HTERT RPE-1 (cell line): ENCODE data around the gene TMEM33.

ENCODE experiments used
- in situ Hi-C: fragments of 300-500 bp; cut with MboI; formaldehyde crosslinking; loops from 4 replicates; pipeline ENCODE4 v1.14.3; 2020; ENCODE audit warnings: low sequenced_read_pairs

TMEM33 gene

DNA sequence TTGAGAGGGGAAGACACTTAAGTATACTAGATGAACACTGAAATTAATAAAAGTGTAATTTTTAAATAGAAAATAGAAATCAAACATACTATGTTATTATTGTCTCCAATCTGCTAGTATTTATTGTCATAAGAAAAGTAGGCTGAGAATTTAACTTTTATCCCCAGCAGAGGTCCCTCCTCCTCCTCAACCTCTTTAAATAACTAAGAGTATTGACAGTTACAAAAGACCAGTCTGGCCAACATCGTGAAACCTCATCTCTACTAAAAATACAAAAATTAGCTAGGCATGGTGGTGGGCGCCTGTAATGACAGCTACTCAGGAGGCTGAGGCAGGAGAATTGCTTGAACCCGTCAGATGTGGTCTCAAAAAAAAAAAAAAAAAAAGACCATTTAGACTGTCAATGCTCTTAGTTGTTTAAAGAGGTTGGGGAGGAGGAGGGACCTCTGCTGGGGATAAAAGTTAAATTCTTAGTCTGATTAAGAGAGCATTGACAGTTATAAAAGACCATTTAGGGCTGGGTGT is 59.3 kb downstream of the TMEM33 start:
- in situ Hi-C loops, result no loop called here

DNA sequence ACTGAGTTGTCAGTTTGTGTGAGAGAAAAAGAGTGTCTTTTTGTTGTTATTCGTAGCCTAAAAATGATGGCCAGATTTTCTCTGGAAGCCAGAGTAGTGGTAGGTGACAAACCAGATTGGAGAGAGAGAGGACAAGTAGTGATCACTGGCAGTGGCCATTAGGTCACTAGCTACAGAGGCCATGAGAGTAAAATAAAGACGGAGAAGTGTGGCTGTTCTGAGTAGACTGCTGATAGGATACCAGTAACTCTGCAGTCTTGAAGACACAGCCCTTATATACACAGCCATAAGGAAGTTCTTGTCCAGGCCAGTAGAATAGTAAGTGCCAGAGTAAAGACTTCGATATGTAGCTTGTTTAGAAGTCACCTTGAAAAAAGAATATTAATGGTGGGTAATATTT is 62.8 kb downstream of the TMEM33 start:
- in situ Hi-C loops, result no loop called here

DNA sequence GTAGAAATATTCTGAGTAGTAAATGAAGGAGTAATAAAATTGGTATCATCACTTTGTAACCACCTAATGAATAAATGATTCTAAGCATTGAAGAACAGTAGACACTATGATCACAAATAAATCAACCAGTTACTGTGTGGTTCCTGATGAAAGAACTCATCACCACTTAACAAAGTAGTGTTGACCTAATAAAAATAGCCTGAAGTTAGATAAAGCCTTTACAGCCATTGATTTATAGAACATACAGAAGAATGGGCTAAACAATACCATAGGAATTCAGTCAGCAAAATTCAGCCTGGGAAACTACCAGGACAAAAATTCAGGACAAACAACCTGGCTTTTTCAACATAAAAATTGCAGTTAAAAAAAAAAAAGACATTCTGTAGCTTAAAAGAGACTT is 64.1 kb downstream of the TMEM33 start:
- in situ Hi-C loops, result no loop called here

DNA sequence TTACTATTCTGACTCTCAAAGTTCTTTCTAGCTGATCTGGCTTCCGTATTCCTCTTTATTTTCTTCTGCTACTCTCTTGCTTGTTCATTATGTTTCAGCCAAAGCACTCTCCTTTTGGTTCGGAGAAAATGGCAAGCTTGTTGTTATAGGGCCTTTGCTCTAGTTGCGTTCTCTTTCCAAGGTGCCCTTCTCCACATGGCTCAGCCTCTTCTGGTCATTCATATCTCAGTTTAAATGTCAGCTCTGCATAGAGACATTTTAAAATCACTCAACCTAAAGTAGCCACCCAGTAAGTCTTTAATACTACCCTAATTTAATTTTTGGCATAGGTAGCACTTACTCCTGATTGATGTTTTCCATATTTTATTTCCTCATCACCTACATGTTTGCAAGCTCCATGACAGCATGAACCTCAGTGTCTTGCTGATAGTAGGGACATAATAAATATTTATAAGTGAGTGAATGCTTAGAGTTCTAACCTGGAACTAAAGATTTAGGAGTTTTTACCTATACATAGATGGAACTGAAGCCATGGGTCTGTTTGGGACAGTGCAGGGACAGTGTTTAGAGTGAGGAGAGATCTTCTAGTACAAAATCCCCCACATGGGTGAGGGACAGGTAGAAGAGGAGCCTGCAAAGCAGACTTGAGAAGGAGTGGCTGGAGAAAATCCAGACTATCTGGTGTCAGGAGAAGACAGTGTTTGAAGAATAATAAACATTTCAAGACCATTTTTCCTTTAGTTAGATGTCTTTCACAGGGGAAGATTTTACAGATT is 73.0 kb downstream of the TMEM33 start:
- in situ Hi-C loops, result no loop called here
